ENCODE data around the gene CLEC4C.
"Not testable (repeated sequence)": the region's sequence is repeated elsewhere in the genome, so short reads cannot be mapped to it uniquely, and the experiment has no call there.

The CLEC4C gene

GRCh38 chr12:7756993-7757392 is 9.8 kb upstream of the CLEC4C start:
- H3K9me3 ChIP-seq (ENCODE audit: control insufficient read depth in 1 of 2, low read length in 2 of 2), result no peaks in the 10 kb centered on the region
- no peaks in the 10 kb centered on the region for H3K27me3 ChIP-seq (ENCODE audit: low read depth, low read length)
- no peaks in the 10 kb centered on the region for H3K36me3 ChIP-seq (ENCODE audit: control insufficient read depth in 1 of 2, insufficient read depth in 2 of 2, low read length in 2 of 2)
- no peaks in the 10 kb centered on the region for H3K4me1 ChIP-seq (ENCODE audit: control insufficient read depth in 1 of 2, insufficient read depth in 2 of 2, low read length in 2 of 2)
- no peak overlapping the region for H3K4me3 ChIP-seq (ENCODE audit: low read depth in 1 of 2, low read length in 2 of 2)
- no peak overlapping the region for H3K27ac ChIP-seq (ENCODE audit: low read length)

- not testable (repeated sequence) for H3K4me3 ChIP-seq (ENCODE audit: low read depth in 1 of 2, low read length in 2 of 2); H3K27ac ChIP-seq (ENCODE audit: low read length); H3K27me3 ChIP-seq (ENCODE audit: low read depth, low read length); H3K4me1 ChIP-seq (ENCODE audit: control insufficient read depth in 1 of 2, insufficient read depth in 2 of 2, low read length in 2 of 2); H3K36me3 ChIP-seq (ENCODE audit: control insufficient read depth in 1 of 2, insufficient read depth in 2 of 2, low read length in 2 of 2); H3K9me3 ChIP-seq (ENCODE audit: control insufficient read depth in 1 of 2, low read length in 2 of 2)
Observed at GRCh38 chr12:7755668-7756067, 8.5 kb upstream of the CLEC4C start.

GRCh38 chr12:7751941-7752922 is 5.1 kb upstream of the CLEC4C start:
- H3K9me3 ChIP-seq (ENCODE audit: control insufficient read depth in 1 of 2, low read length in 2 of 2); H3K27me3 ChIP-seq (ENCODE audit: low read depth, low read length); H3K27ac ChIP-seq (ENCODE audit: low read length); H3K4me3 ChIP-seq (ENCODE audit: low read depth in 1 of 2, low read length in 2 of 2); H3K36me3 ChIP-seq (ENCODE audit: control insufficient read depth in 1 of 2, insufficient read depth in 2 of 2, low read length in 2 of 2); H3K4me1 ChIP-seq (ENCODE audit: control insufficient read depth in 1 of 2, insufficient read depth in 2 of 2, low read length in 2 of 2): not testable (repeated sequence)

GRCh38 chr12:7751394-7751793 is 4.2 kb upstream of the CLEC4C start:
- H3K4me1 ChIP-seq (ENCODE audit: control insufficient read depth in 1 of 2, insufficient read depth in 2 of 2, low read length in 2 of 2), result no peaks in the 10 kb centered on the region
- H3K36me3 ChIP-seq (ENCODE audit: control insufficient read depth in 1 of 2, insufficient read depth in 2 of 2, low read length in 2 of 2), result no peaks in the 10 kb centered on the region
- no peaks in the 10 kb centered on the region for H3K27me3 ChIP-seq (ENCODE audit: low read depth, low read length)
- no peak overlapping the region for H3K27ac ChIP-seq (ENCODE audit: low read length)
- H3K4me3 ChIP-seq (ENCODE audit: low read depth in 1 of 2, low read length in 2 of 2), result no peak overlapping the region
- no peaks in the 10 kb centered on the region for H3K9me3 ChIP-seq (ENCODE audit: control insufficient read depth in 1 of 2, low read length in 2 of 2)

GRCh38 chr12:7750350-7750749 is 3.2 kb upstream of the CLEC4C start:
- Histone ChIP-seq H3K27me3 (ENCODE audit: low read depth, low read length) (no peaks in the 10 kb centered on the region), H3K36me3 (ENCODE audit: control insufficient read depth in 1 of 2, insufficient read depth in 2 of 2, low read length in 2 of 2) (no peaks in the 10 kb centered on the region)

GRCh38 chr12:7749442-7749841 is 2.3 kb upstream of the CLEC4C start:
- no peak overlapping the region for H3K27ac ChIP-seq (ENCODE audit: low read length)
- H3K9me3 ChIP-seq (ENCODE audit: control insufficient read depth in 1 of 2, low read length in 2 of 2), result no peaks in the 10 kb centered on the region
- H3K36me3 ChIP-seq (ENCODE audit: control insufficient read depth in 1 of 2, insufficient read depth in 2 of 2, low read length in 2 of 2), result no peaks in the 10 kb centered on the region
- no peaks in the 10 kb centered on the region for H3K4me1 ChIP-seq (ENCODE audit: control insufficient read depth in 1 of 2, insufficient read depth in 2 of 2, low read length in 2 of 2)
- no peak overlapping the region for H3K4me3 ChIP-seq (ENCODE audit: low read depth in 1 of 2, low read length in 2 of 2)
- H3K27me3 ChIP-seq (ENCODE audit: low read depth, low read length), result no peaks in the 10 kb centered on the region

More at GRCh38 chr12:7750350-7750749, 3.2 kb upstream of the CLEC4C start:
- Histone ChIP-seq H3K4me3 (ENCODE audit: low read depth in 1 of 2, low read length in 2 of 2) (no peak overlapping the region), H3K27ac (ENCODE audit: low read length) (no peak overlapping the region), H3K9me3 (ENCODE audit: control insufficient read depth in 1 of 2, low read length in 2 of 2) (no peaks in the 10 kb centered on the region), H3K4me1 (ENCODE audit: control insufficient read depth in 1 of 2, insufficient read depth in 2 of 2, low read length in 2 of 2) (no peaks in the 10 kb centered on the region)

GRCh38 chr12:7748852-7749251 is 1.7 kb upstream of the CLEC4C start:
- Histone ChIP-seq H3K27me3 (ENCODE audit: low read depth, low read length) (no peaks in the 10 kb centered on the region), H3K36me3 (ENCODE audit: control insufficient read depth in 1 of 2, insufficient read depth in 2 of 2, low read length in 2 of 2) (no peaks in the 10 kb centered on the region), H3K4me3 (ENCODE audit: low read depth in 1 of 2, low read length in 2 of 2) (no peak overlapping the region), H3K4me1 (ENCODE audit: control insufficient read depth in 1 of 2, insufficient read depth in 2 of 2, low read length in 2 of 2) (no peaks in the 10 kb centered on the region), H3K27ac (ENCODE audit: low read length) (no peak overlapping the region), H3K9me3 (ENCODE audit: control insufficient read depth in 1 of 2, low read length in 2 of 2) (no peaks in the 10 kb centered on the region)

- Histone ChIP-seq H3K36me3 (ENCODE audit: control insufficient read depth in 1 of 2, insufficient read depth in 2 of 2, low read length in 2 of 2) (no peaks in the 10 kb centered on the region), H3K4me3 (ENCODE audit: low read depth in 1 of 2, low read length in 2 of 2) (no peak overlapping the region), H3K9me3 (ENCODE audit: control insufficient read depth in 1 of 2, low read length in 2 of 2) (no peaks in the 10 kb centered on the region), H3K27me3 (ENCODE audit: low read depth, low read length) (no peaks in the 10 kb centered on the region), H3K27ac (ENCODE audit: low read length) (no peak overlapping the region), H3K4me1 (ENCODE audit: control insufficient read depth in 1 of 2, insufficient read depth in 2 of 2, low read length in 2 of 2) (no peaks in the 10 kb centered on the region)
Observed at GRCh38 chr12:7732993-7733392, 14.2 kb downstream of the CLEC4C start.

- Histone ChIP-seq H3K4me3 (ENCODE audit: low read depth in 1 of 2, low read length in 2 of 2) (no peak overlapping the region), H3K9me3 (ENCODE audit: control insufficient read depth in 1 of 2, low read length in 2 of 2) (no peaks in the 10 kb centered on the region), H3K27me3 (ENCODE audit: low read depth, low read length) (no peaks in the 10 kb centered on the region), H3K4me1 (ENCODE audit: control insufficient read depth in 1 of 2, insufficient read depth in 2 of 2, low read length in 2 of 2) (no peaks in the 10 kb centered on the region), H3K36me3 (ENCODE audit: control insufficient read depth in 1 of 2, insufficient read depth in 2 of 2, low read length in 2 of 2) (no peaks in the 10 kb centered on the region), H3K27ac (ENCODE audit: low read length) (no peak overlapping the region)
Observed at GRCh38 chr12:7731486-7731885, 15.7 kb downstream of the CLEC4C start.

GRCh38 chr12:7730984-7731383 is 16.2 kb downstream of the CLEC4C start:
- H3K4me3 ChIP-seq (ENCODE audit: low read depth in 1 of 2, low read length in 2 of 2); H3K27me3 ChIP-seq (ENCODE audit: low read depth, low read length); H3K4me1 ChIP-seq (ENCODE audit: control insufficient read depth in 1 of 2, insufficient read depth in 2 of 2, low read length in 2 of 2); H3K9me3 ChIP-seq (ENCODE audit: control insufficient read depth in 1 of 2, low read length in 2 of 2); H3K27ac ChIP-seq (ENCODE audit: low read length); H3K36me3 ChIP-seq (ENCODE audit: control insufficient read depth in 1 of 2, insufficient read depth in 2 of 2, low read length in 2 of 2): not testable (repeated sequence)

GRCh38 chr12:7729746-7730145 is 17.4 kb downstream of the CLEC4C start:
- Histone ChIP-seq H3K9me3 (ENCODE audit: control insufficient read depth in 1 of 2, low read length in 2 of 2) (no peaks in the 10 kb centered on the region), H3K27ac (ENCODE audit: low read length) (no peak overlapping the region), H3K27me3 (ENCODE audit: low read depth, low read length) (no peaks in the 10 kb centered on the region), H3K4me3 (ENCODE audit: low read depth in 1 of 2, low read length in 2 of 2) (no peak overlapping the region), H3K4me1 (ENCODE audit: control insufficient read depth in 1 of 2, insufficient read depth in 2 of 2, low read length in 2 of 2) (no peaks in the 10 kb centered on the region), H3K36me3 (ENCODE audit: control insufficient read depth in 1 of 2, insufficient read depth in 2 of 2, low read length in 2 of 2) (no peaks in the 10 kb centered on the region)

GRCh38 chr12:7723926-7724325 is 23.2 kb downstream of the CLEC4C start:
- Histone ChIP-seq H3K27me3 (ENCODE audit: low read depth, low read length) (no peaks in the 10 kb centered on the region), H3K4me1 (ENCODE audit: control insufficient read depth in 1 of 2, insufficient read depth in 2 of 2, low read length in 2 of 2) (no peaks in the 10 kb centered on the region), H3K36me3 (ENCODE audit: control insufficient read depth in 1 of 2, insufficient read depth in 2 of 2, low read length in 2 of 2) (no peaks in the 10 kb centered on the region), H3K4me3 (ENCODE audit: low read depth in 1 of 2, low read length in 2 of 2) (no peak overlapping the region), H3K27ac (ENCODE audit: low read length) (no peak overlapping the region), H3K9me3 (ENCODE audit: control insufficient read depth in 1 of 2, low read length in 2 of 2) (no peaks in the 10 kb centered on the region)

All from muscle layer of duodenum (tissue), 2 donors.